ENCODE data around the gene AGBL1.

The AGBL1 gene

DNA sequence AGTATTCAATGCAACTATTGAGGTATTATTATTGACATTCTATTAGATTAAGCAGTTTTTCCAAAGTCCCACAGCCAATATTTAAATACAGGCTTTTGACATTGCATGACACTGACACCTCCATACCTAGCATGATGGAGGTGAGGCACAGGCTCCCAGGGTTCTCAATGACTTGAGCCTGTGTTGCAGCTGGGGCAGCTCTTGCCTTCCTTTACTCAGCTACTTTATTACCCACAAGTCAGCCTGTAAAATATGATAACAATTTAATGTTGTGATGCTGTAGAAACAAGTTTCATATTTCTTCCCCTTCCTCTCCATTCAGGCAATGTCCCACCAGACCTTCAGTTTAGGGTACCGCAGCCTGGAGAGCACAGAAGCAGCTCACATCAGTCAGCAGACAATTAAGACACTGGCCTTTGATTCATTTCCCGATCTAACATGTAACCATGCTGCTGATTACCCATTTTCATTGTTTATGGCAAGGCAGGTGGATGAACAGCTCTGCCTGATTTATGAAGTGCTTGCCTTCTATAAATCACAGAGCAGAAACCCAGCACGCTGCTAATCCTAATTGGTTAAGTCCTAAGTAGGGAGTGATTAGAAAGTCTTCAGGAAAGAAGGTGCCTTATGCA lies 826.1 kb downstream of the AGBL1 start:
- Histone ChIP-seq H3K23ac (ENCODE audit: low read depth, low read length, poor library complexity) (no peak overlapping the region), H3K4me2 (ENCODE audit: insufficient read depth, low read length, poor library complexity, severe bottlenecking) (no peak overlapping the region), H3K27ac (replicated peaks; ENCODE audit: low read length) (no peak overlapping the region), H3K14ac (ENCODE audit: low read length) (no peak overlapping the region), H2AFZ (ENCODE audit: low read length) (no peak overlapping the region), H2AK5ac (ENCODE audit: low read depth, low read length) (no peak overlapping the region), H2BK15ac (ENCODE audit: low read length) (no peak overlapping the region), H3K9me3 (replicated peaks in 1 of 2; ENCODE audit: control insufficient read depth in 2 of 2, insufficient read depth in 1 of 2, low read depth in 1 of 2, low read length in 2 of 2) (no peaks in the 10 kb centered on the region), H3K27me3 (ENCODE audit: control insufficient read depth in 3 of 3, insufficient read depth in 3 of 3, low read depth in 1 of 3, low read length in 3 of 3) (no peaks in the 10 kb centered on the region), H3K18ac (ENCODE audit: low read length) (no peak overlapping the region), H3K4me1 (ENCODE audit: control insufficient read depth in 2 of 2, insufficient read depth in 1 of 2, low read depth in 1 of 2, low read length in 2 of 2) (peaks cover 0 to 5% of the 10 kb centered on the region in 2 donors), H2BK12ac (ENCODE audit: low read length) (no peak overlapping the region), H3K4ac (ENCODE audit: low read length) (no peak overlapping the region), H4K8ac (ENCODE audit: low read depth, low read length) (no peak overlapping the region), H3K36me3 (replicated peaks in 1 of 2; ENCODE audit: control insufficient read depth in 2 of 2, insufficient read depth in 2 of 2, low read length in 2 of 2) (no peaks in the 10 kb centered on the region), H3K9ac (ENCODE audit: low read depth, low read length, poor library complexity) (no peak overlapping the region), H4K91ac (ENCODE audit: low read depth, low read length, poor library complexity) (no peak overlapping the region), H3K79me1 (ENCODE audit: low read depth, low read length) (no peaks in the 10 kb centered on the region), H2BK120ac (ENCODE audit: low read depth, low read length) (no peak overlapping the region), H2BK5ac (ENCODE audit: low read length) (no peak overlapping the region), H3K4me3 (ENCODE audit: low read length in 2 of 2) (no peak overlapping the region)
- WGBS, 2 donors (ENCODE audit: extremely low coverage in 2 of 2, insufficient read length in 2 of 2, insufficient replicate concordance in 1 of 2) = no CpG with 5 or more reads among the region's 3 CpGs
- no peak for DNase-seq (ENCODE audit: low spot score)

DNA sequence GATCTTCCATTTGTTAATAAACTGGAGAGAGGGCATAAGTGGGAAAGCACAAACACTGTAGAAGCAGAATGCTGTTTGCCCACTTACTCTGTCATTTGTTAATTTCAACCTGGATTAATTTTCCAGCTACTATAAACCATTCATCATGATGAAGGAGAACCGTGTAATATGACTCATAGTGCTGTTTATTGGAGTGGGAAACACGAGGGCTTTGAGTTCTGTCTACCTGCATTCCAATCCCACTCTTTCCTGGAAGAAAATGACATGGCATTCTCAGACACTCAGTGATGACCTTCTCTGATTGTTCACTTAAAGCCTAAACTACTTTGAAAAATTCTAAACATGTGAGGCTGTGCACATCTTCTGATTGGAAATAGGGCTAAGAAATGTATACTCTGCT lies 826.7 kb downstream of the AGBL1 start:
- Histone ChIP-seq H3K9me3 (replicated peaks in 1 of 2; ENCODE audit: control insufficient read depth in 2 of 2, insufficient read depth in 1 of 2, low read depth in 1 of 2, low read length in 2 of 2) (no peaks in the 10 kb centered on the region), H2AK5ac (ENCODE audit: low read depth, low read length) (no peak overlapping the region), H3K27ac (replicated peaks; ENCODE audit: low read length) (no peak overlapping the region), H4K8ac (ENCODE audit: low read depth, low read length) (no peak overlapping the region), H3K23ac (ENCODE audit: low read depth, low read length, poor library complexity) (no peak overlapping the region), H4K91ac (ENCODE audit: low read depth, low read length, poor library complexity) (no peak overlapping the region), H3K4me2 (ENCODE audit: insufficient read depth, low read length, poor library complexity, severe bottlenecking) (no peak overlapping the region), H3K27me3 (ENCODE audit: control insufficient read depth in 3 of 3, insufficient read depth in 3 of 3, low read depth in 1 of 3, low read length in 3 of 3) (no peaks in the 10 kb centered on the region), H3K14ac (ENCODE audit: low read length) (no peak overlapping the region), H2BK12ac (ENCODE audit: low read length) (no peak overlapping the region), H3K4ac (ENCODE audit: low read length) (no peak overlapping the region), H2AFZ (ENCODE audit: low read length) (no peak overlapping the region), H3K36me3 (replicated peaks in 1 of 2; ENCODE audit: control insufficient read depth in 2 of 2, insufficient read depth in 2 of 2, low read length in 2 of 2) (no peaks in the 10 kb centered on the region), H3K9ac (ENCODE audit: low read depth, low read length, poor library complexity) (no peak overlapping the region), H2BK5ac (ENCODE audit: low read length) (no peak overlapping the region), H2BK120ac (ENCODE audit: low read depth, low read length) (no peak overlapping the region), H2BK15ac (ENCODE audit: low read length) (no peak overlapping the region), H3K4me3 (ENCODE audit: low read length in 2 of 2) (no peak overlapping the region), H3K4me1 (ENCODE audit: control insufficient read depth in 2 of 2, insufficient read depth in 1 of 2, low read depth in 1 of 2, low read length in 2 of 2) (peaks cover 0 to 5% of the 10 kb centered on the region in 2 donors), H3K18ac (ENCODE audit: low read length) (no peak overlapping the region), H3K79me1 (ENCODE audit: low read depth, low read length) (no peaks in the 10 kb centered on the region)
- DNase-seq (ENCODE audit: low spot score) = no peak
- no CpG with 5 or more reads among the region's 2 CpGs for WGBS, 2 donors (ENCODE audit: extremely low coverage in 2 of 2, insufficient read length in 2 of 2, insufficient replicate concordance in 1 of 2)

DNA sequence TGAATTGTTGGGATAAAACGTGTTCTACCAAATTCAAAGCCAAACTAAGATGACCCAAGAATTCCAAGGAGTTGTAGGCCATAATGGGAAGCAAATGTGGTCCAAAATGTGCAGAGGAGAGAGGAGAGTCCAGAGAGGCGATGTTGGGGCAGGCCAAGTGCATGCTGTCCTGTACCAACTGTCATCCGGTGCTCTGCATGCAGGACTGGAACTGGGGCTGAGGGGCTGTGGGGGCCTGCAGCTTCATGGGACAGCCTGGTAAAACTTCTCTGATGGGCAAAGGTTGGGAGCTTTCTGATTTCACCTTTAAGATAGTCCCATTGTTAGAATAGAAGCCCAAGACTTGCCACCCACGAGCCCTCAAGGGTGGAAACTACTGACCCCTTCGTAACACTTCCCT lies 831.4 kb downstream of the AGBL1 start:
- no peak overlapping the region for H4K91ac ChIP-seq (ENCODE audit: low read depth, low read length, poor library complexity)
- H2BK12ac ChIP-seq (ENCODE audit: low read length) = no peak overlapping the region
- H3K9ac ChIP-seq (ENCODE audit: low read depth, low read length, poor library complexity) = no peak overlapping the region
- no peak overlapping the region for H3K18ac ChIP-seq (ENCODE audit: low read length)
- WGBS, 2 donors (ENCODE audit: extremely low coverage in 2 of 2, insufficient read length in 2 of 2, insufficient replicate concordance in 1 of 2) = no CpG with 5 or more reads among the region's 5 CpGs
- H3K4ac ChIP-seq (ENCODE audit: low read length) = no peak overlapping the region
- H3K4me2 ChIP-seq (ENCODE audit: insufficient read depth, low read length, poor library complexity, severe bottlenecking) = no peak overlapping the region
- H3K9me3 ChIP-seq (replicated peaks in 1 of 2; ENCODE audit: control insufficient read depth in 2 of 2, insufficient read depth in 1 of 2, low read depth in 1 of 2, low read length in 2 of 2) = no peaks in the 10 kb centered on the region
- H3K4me1 ChIP-seq (ENCODE audit: control insufficient read depth in 2 of 2, insufficient read depth in 1 of 2, low read depth in 1 of 2, low read length in 2 of 2) = peaks cover 0 to 2% of the 10 kb centered on the region in 2 donors
- H2AK5ac ChIP-seq (ENCODE audit: low read depth, low read length) = no peak overlapping the region
- H2AFZ ChIP-seq (ENCODE audit: low read length) = no peak overlapping the region
- H3K14ac ChIP-seq (ENCODE audit: low read length) = no peak overlapping the region
- no peak overlapping the region for H2BK120ac ChIP-seq (ENCODE audit: low read depth, low read length)
- DNase-seq (ENCODE audit: low spot score) = no peak
- H3K23ac ChIP-seq (ENCODE audit: low read depth, low read length, poor library complexity) = no peak overlapping the region
- no peak overlapping the region for H2BK15ac ChIP-seq (ENCODE audit: low read length)
- no peaks in the 10 kb centered on the region for H3K36me3 ChIP-seq (replicated peaks in 1 of 2; ENCODE audit: control insufficient read depth in 2 of 2, insufficient read depth in 2 of 2, low read length in 2 of 2)
- H3K4me3 ChIP-seq (ENCODE audit: low read length in 2 of 2) = no peak overlapping the region
- no peaks in the 10 kb centered on the region for H3K27me3 ChIP-seq (ENCODE audit: control insufficient read depth in 3 of 3, insufficient read depth in 3 of 3, low read depth in 1 of 3, low read length in 3 of 3)
- no peak overlapping the region for H4K8ac ChIP-seq (ENCODE audit: low read depth, low read length)
- H2BK5ac ChIP-seq (ENCODE audit: low read length) = no peak overlapping the region
- no peaks in the 10 kb centered on the region for H3K79me1 ChIP-seq (ENCODE audit: low read depth, low read length)
- H3K27ac ChIP-seq (replicated peaks; ENCODE audit: low read length) = no peak overlapping the region

DNA sequence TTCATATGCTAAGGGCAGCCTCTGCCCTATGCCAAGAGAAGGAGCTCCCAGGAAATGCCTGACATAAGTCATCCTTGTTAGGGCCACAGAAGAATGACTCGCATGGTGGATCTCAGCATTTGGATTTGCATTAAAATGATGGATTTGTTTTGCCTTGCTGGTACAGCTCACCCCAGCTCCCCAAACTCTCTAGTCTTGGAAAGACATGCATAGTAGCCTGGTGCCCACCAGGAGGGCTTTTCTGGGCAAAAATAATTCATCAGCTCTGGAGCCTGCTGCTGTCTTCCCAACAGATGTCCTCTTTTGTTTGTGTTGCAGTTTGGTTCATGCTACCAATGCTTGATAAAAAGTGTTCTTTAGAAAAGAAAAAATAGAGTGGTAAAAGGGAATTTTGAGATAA lies 833.0 kb downstream of the AGBL1 start:
- H3K9me3 ChIP-seq (replicated peaks in 1 of 2; ENCODE audit: control insufficient read depth in 2 of 2, insufficient read depth in 1 of 2, low read depth in 1 of 2, low read length in 2 of 2) = no peaks in the 10 kb centered on the region
- H3K18ac ChIP-seq (ENCODE audit: low read length) = no peak overlapping the region
- H3K27me3 ChIP-seq (ENCODE audit: control insufficient read depth in 3 of 3, insufficient read depth in 3 of 3, low read depth in 1 of 3, low read length in 3 of 3) = no peaks in the 10 kb centered on the region
- no peak overlapping the region for H4K8ac ChIP-seq (ENCODE audit: low read depth, low read length)
- no peak overlapping the region for H2AK5ac ChIP-seq (ENCODE audit: low read depth, low read length)
- H3K14ac ChIP-seq (ENCODE audit: low read length) = no peak overlapping the region
- H2BK12ac ChIP-seq (ENCODE audit: low read length) = no peak overlapping the region
- peaks cover 3 to 11% of the 10 kb centered on the region in 2 donors for H3K4me1 ChIP-seq (ENCODE audit: control insufficient read depth in 2 of 2, insufficient read depth in 1 of 2, low read depth in 1 of 2, low read length in 2 of 2)
- no peak overlapping the region for H3K23ac ChIP-seq (ENCODE audit: low read depth, low read length, poor library complexity)
- no peak overlapping the region for H3K4ac ChIP-seq (ENCODE audit: low read length)
- no CpG with 5 or more reads among the region's 1 CpG for WGBS, 2 donors (ENCODE audit: extremely low coverage in 2 of 2, insufficient read length in 2 of 2, insufficient replicate concordance in 1 of 2)
- H3K79me1 ChIP-seq (ENCODE audit: low read depth, low read length) = no peaks in the 10 kb centered on the region
- H3K4me3 ChIP-seq (ENCODE audit: low read length in 2 of 2) = no peak overlapping the region
- DNase-seq (ENCODE audit: low spot score) = no peak
- H3K36me3 ChIP-seq (replicated peaks in 1 of 2; ENCODE audit: control insufficient read depth in 2 of 2, insufficient read depth in 2 of 2, low read length in 2 of 2) = no peaks in the 10 kb centered on the region
- H4K91ac ChIP-seq (ENCODE audit: low read depth, low read length, poor library complexity) = no peak overlapping the region
- H3K9ac ChIP-seq (ENCODE audit: low read depth, low read length, poor library complexity) = no peak overlapping the region
- no peak overlapping the region for H2BK15ac ChIP-seq (ENCODE audit: low read length)
- H2BK120ac ChIP-seq (ENCODE audit: low read depth, low read length) = no peak overlapping the region
- H3K27ac ChIP-seq (replicated peaks; ENCODE audit: low read length) = no peak overlapping the region
- no peak overlapping the region for H2AFZ ChIP-seq (ENCODE audit: low read length)
- H2BK5ac ChIP-seq (ENCODE audit: low read length) = no peak overlapping the region
- no peak overlapping the region for H3K4me2 ChIP-seq (ENCODE audit: insufficient read depth, low read length, poor library complexity, severe bottlenecking)
